ENCODE measurements around the gene ZNF480. TPM values are rescaled to one million over a fixed set of nuclear protein-coding genes. Genes with fewer than 3 reads are reported as not detected.

ZNF480 gene
- total and polyA plus RNA-seq, 2 of the 13 experiments (the other 11 are each of a cell fraction or from before 2014, with no cell fraction given): 2.1 to 9.6 TPM

- TF ChIP-seq PAXIP1 (CRISPR knock-in tag; conservative IDR thresholded peaks at IDR 0.05): peak; percentile 48; the same call in 1 of the 2 replicates
- TF ChIP-seq ZNF121 (CRISPR knock-in tag; IDR thresholded peaks at IDR 0.05): no peak
- TF ChIP-seq SIX1 (CRISPR knock-in tag; IDR thresholded peaks at IDR 0.05; ENCODE audit: borderline replicate concordance): no peak
- TF ChIP-seq RBM22 (optimal IDR thresholded peaks at IDR 0.05; ENCODE audit: low read length): no peak
- no peak for TF ChIP-seq MLLT10 (CRISPR knock-in tag; IDR thresholded peaks at IDR 0.05)
- peak; percentile 71; the same call in 1 of the 2 replicates for TF ChIP-seq ZNF891 (CRISPR knock-in tag; IDR thresholded peaks at IDR 0.05)
- TF ChIP-seq ZNF556 (CRISPR knock-in tag; IDR thresholded peaks at IDR 0.05; ENCODE audit: borderline replicate concordance): peak; percentile 50; the same call in 1 of the 2 replicates
- TF ChIP-seq NFYB (CRISPR knock-in tag; IDR thresholded peaks at IDR 0.05): peak; percentile 85
- TF ChIP-seq SSRP1 (CRISPR knock-in tag; IDR thresholded peaks at IDR 0.05): no peak
- TF ChIP-seq ATF4 (CRISPR knock-in tag; IDR thresholded peaks at IDR 0.05): peak in 1 of 2 experiments; percentile 68; a peak in 2 of 4 replicates
- TF ChIP-seq PBX2 (CRISPR knock-in tag; IDR thresholded peaks at IDR 0.05): no peak
- TF ChIP-seq ZNF33A (CRISPR knock-in tag; IDR thresholded peaks at IDR 0.05; ENCODE audit: borderline replicate concordance): no peak
- no peak for TF ChIP-seq HNF4A (CRISPR knock-in tag; IDR thresholded peaks at IDR 0.05)
- TF ChIP-seq ZNF83 (CRISPR knock-in tag; IDR thresholded peaks at IDR 0.05; ENCODE audit: borderline replicate concordance): no peak
- TF ChIP-seq GLI4 (CRISPR knock-in tag; IDR thresholded peaks at IDR 0.05; ENCODE audit: borderline replicate concordance): no peak
- TF ChIP-seq ZBTB4 (CRISPR knock-in tag; IDR thresholded peaks at IDR 0.05; ENCODE audit: borderline replicate concordance): peak; percentile 21; the same call in 1 of the 2 replicates
- TF ChIP-seq SALL1 (CRISPR knock-in tag; IDR thresholded peaks at IDR 0.05): peak; percentile 71
- 0 out of 2 replicates have a peak, but pooled peaks have one; percentile 42 for TF ChIP-seq ZNF709 (CRISPR knock-in tag; IDR thresholded peaks at IDR 0.05)
Observed at GRCh38 chr19:52269338-52270261, 27.4 kb upstream of the ZNF480 start, which contains the start of gene ZNF766 (continued).

All from HepG2 (cell line).